HEK293 (cell line): Measurements from ENCODE around the gene TMEM143.
A peak's percentile ranks its signal among the peaks of the same experiment; 100 is the strongest.

Experiments
- CTCF ChIP-seq: fragments of 450-650 bp; formaldehyde crosslinking; IDR thresholded peaks from 2 replicates; pipeline ENCODE4 v1.5.1; 2016; ENCODE audit warnings: missing biosample characterization, missing genetic modification characterization
- TRIM28 ChIP-seq: IDR thresholded peaks from 2 replicates; pipeline ENCODE4 v1.6.1; 2011; ENCODE audit warnings: low read length, control low read depth, borderline replicate concordance
- ZBTB17 ChIP-seq: fragments of 450-650 bp; formaldehyde crosslinking; IDR thresholded peaks from 2 replicates; pipeline ENCODE4 v1.5.1; 2016; ENCODE audit warnings: missing biosample characterization, missing genetic modification characterization
- ZBTB44 ChIP-seq: fragments of 450-650 bp; IDR thresholded peaks from 2 replicates; pipeline ENCODE4 v1.5.1; 2018; ENCODE audit warnings: missing biosample characterization, mild to moderate bottlenecking, missing genetic modification characterization

GRCh38 chr19:48391100-48392005, 27.6 kb upstream of the TMEM143 start, which contains the start of gene KDELR1:
- peak; percentile 95 for TF ChIP-seq CTCF (tag by site-specific recombination)
- TF ChIP-seq TRIM28, result no peak
- no peak for TF ChIP-seq ZBTB44
- TF ChIP-seq ZBTB17, result peak; percentile 21
